KBM-7 (cell line): ENCODE measurements around the gene ANXA2.

ENCODE experiments used
- DNase-seq: peaks from one replicate; pipeline ENCODE4 v3.0.0-alpha.2; 2015
- in situ Hi-C: fragments of 300-500 bp; cut with MboI; formaldehyde crosslinking; loops from 2 replicates; pipeline ENCODE4 v1.14.3; 2020; ENCODE audit warnings: low sequenced_read_pairs, low pct_unique_long_range_greater_than_20kb, mixed read lengths

ANXA2 gene

GRCh38 chr15:60324706-60325438 lies 72.9 kb downstream of the ANXA2 start:
- no peak for DNase-seq
- in situ Hi-C loops, result loop anchor here (25.0 kb wide), 1 partner anchor 588 kb away; no protein-coding TSS in a partner anchor

GRCh38 chr15:60323322-60323721 lies 74.5 kb downstream of the ANXA2 start:
- no peak for DNase-seq
- in situ Hi-C loops, result loop anchor here (25.0 kb wide), 1 partner anchor 586 kb away; no protein-coding TSS in a partner anchor

- no peak for DNase-seq
- in situ Hi-C loops, result loop anchor here (25.0 kb wide), 1 partner anchor 583 kb away; no protein-coding TSS in a partner anchor
Measured at GRCh38 chr15:60320365-60320764, 77.4 kb downstream of the ANXA2 start.

DNA sequence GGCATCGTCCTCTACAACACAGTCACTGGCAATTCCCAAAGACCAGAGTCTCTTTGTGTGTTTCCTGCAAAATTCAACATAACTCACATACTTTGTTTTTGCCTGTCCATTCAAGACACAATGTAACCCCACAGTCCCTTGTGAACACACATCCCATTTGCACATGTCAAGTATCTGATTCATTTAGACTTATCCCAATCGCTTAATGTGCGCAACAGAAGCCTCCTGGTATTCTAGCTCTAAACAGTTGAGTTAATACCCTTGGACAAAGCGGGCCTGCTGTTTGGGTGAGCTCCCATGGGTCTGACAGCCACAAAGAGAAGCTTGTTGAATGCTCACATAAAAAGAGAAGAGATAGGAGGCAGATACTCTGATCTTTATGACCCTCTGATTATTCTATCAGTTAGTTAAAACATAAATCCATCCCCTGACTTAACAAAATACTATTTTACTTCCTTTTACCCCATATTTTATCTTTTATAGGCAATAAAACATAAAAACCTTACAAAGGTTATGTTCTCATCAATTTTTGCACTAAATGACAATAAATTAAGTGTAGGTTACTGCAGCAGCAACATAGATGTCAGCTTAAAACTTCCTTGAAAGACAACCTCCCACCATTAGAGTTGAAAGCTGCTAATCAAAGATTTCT lies 79.4 kb downstream of the ANXA2 start:
- DNase-seq, result no peak
- in situ Hi-C loops, result loop anchor here (25.0 kb wide), 1 partner anchor 581 kb away; no protein-coding TSS in a partner anchor

DNA sequence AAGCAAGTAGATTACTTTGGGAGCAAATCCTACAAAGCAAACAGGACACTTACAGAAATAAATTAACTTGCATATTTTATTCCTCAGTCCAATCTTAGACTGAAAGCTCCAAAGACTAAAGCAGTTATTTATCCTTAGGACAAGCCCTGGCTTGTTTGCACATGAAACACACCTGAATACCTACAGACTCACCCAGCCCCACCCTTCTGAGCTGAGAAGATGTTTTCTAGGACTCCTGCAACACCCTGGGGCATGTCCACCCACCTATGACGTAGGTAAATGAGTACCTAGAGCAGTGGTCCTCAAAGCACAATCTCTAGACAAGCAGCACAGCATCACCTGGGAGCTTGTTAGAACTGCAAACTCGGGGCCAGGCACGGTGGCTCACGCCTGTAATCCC lies 80.8 kb downstream of the ANXA2 start:
- no peak for DNase-seq
- in situ Hi-C loops, result loop anchor here (25.0 kb wide), 1 partner anchor 580 kb away; no protein-coding TSS in a partner anchor

- no peak for DNase-seq
- in situ Hi-C loops, result loop anchor here (25.0 kb wide), 1 partner anchor 579 kb away; no protein-coding TSS in a partner anchor
Measured at GRCh38 chr15:60315878-60316277, 81.9 kb downstream of the ANXA2 start.

DNA sequence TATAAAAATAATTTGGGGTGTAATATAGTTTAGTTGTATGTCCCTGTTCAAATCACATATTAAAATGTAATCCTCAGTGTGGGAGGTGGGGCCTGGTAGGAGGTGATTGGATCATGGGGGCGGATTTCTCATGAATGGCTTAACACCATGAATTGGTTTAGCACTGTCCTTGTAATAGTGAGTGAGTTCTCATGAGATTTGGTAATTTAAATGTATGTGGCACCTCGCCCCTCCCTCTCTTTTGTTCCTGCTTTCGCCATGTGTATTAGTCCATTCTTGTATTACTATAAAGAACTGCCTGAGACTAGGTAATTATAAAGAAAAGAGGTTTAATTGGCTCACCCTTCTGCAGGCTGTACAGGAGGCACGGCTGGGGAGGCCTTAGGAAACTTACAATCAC lies 83.9 kb downstream of the ANXA2 start:
- in situ Hi-C loops, result loop anchor here (25.0 kb wide), 1 partner anchor 577 kb away; no protein-coding TSS in a partner anchor

GRCh38 chr15:60307034-60307433 lies 90.8 kb downstream of the ANXA2 start:
- DNase-seq, result no peak
- in situ Hi-C loops, result loop anchor here (25.0 kb wide), 1 partner anchor 570 kb away; no protein-coding TSS in a partner anchor

More for the DNA sequence above, 83.9 kb downstream of the ANXA2 start:
- DNase-seq, result no peak

- in situ Hi-C loops, result loop anchor here (25.0 kb wide), 1 partner anchor 564 kb away; no protein-coding TSS in a partner anchor
- DNase-seq, result no peak
Measured at GRCh38 chr15:60301024-60301423, 96.8 kb downstream of the ANXA2 start.

DNA sequence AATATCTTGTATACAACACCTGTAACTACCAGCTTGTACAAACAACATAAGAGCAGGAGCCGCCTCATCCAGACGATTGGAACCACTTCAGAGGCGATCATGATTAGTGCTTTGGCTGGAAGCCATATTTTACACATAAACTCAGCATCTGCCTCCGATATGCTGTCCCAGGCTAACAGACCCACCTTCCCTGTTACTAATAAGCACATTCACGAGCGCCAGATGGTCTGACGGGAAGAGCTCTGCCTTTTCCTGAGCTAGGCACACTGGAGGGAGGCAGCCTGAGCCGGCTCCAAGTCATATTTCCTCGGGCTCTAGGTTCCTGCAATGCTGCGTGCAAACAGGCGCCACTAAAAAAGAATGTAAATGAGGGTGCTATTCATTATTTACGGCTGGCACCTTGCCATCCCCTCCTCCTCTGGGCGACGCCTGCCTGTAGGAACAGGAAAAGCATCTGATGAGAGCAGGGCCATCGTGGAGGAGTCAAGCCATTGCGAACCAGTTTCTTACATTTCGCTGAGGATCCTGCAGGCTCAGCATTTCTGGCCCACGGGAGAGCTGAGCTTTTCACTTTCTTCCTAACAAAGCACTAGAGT lies 98.2 kb downstream of the ANXA2 start:
- DNase-seq, result no peak
- in situ Hi-C loops, result loop anchor here (25.0 kb wide), 1 partner anchor 562 kb away; no protein-coding TSS in a partner anchor
